NCI-H2029 (cell line): Measurements from ENCODE around the gene RNASE8.
A peak's percentile ranks its signal among the peaks of the same experiment; 100 is the strongest.

Experiments
- DNase-seq: peaks from one replicate; lab custom pipeline; 2025; lab: John Stamatoyannopoulos, UW

The RNASE8 gene

GRCh38 chr14:21072781-21073339, 15.2 kb downstream of the RNASE8 start:
- peak; percentile 29 for DNase-seq

DNA sequence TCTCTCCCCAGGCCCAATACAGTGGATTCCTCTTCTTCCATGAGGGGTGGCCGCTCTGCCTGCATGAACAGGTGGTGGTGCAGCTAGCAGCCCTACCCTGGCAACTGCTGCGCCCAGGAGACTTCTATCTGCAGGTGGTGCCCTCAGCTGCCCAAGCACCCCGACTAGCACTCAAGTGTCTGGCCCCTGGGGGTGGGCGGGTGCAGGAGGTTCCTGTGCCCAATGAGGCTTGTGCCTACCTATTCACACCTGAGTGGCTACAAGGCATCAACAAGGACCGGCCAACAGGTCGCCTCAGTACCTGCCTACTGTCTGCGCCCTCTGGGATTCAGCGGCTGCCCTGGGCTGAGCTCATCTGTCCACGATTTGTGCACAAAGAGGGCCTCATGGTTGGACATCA, 16.3 kb downstream of the RNASE8 start:
- DNase-seq: no peak

DNA sequence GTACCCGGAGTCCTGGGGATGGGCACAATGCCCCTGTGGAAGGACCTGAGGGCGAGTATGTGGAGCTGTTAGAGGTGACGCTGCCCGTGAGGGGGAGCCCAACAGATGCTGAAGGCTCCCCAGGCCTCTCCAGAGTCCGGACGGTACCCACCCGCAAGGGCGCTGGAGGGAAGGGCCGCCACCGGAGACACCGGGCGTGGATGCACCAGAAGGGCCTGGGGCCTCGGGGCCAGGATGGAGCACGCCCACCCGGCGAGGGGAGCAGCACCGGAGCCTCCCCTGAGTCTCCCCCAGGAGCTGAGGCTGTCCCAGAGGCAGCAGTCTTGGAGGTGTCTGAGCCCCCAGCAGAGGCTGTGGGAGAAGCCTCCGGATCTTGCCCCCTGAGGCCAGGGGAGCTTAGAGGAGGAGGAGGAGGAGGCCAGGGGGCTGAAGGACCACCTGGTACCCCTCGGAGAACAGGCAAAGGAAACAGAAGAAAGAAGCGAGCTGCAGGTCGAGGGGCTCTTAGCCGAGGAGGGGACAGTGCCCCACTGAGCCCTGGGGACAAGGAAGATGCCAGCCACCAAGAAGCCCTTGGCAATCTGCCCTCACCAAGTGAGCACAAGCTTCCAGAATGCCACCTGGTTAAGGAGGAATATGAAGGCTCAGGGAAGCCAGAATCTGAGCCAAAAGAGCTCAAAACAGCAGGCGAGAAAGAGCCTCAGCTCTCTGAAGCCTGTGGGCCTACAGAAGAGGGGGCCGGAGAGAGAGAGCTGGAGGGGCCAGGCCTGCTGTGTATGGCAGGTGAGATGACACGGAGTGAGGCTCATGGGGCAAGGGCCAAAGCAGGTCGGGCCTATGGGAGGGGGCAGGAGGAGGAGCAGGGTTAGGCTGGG, 17.0 kb downstream of the RNASE8 start:
- no peak for DNase-seq

DNA sequence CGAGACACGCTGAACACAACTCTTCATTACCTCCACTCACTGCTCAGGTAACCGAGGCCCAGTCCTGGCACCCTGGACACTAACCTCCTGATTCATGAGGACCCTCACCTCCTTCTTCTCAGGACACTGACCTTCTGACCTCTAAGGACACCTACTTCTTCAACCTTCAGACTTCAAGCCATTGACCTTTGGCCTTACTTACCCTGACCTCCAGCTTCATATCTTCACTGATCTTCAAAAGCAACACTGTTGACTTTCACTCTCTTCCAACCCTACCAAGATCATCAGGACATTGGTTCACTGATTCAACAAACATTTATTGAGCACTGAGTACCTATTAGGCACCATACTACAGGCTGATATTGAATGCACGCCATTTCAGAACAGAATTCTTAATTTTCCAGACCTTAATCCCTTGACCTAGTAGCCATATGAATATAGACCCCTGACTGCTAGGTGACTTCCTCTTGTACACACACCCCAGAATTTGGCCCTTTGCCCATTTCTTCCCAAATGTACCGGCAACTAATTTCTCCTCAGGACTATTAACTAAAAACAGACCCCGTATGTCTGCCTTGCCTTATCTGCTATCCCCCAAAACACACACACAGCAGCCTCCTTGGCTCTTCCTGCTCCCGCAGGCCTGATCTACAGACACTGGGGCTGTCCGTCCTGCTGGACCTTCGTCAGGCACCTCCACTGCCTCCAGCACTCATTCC, 18.3 kb downstream of the RNASE8 start:
- no peak for DNase-seq

GRCh38 chr14:21077672-21078071, 20.1 kb downstream of the RNASE8 start:
- no peak for DNase-seq

DNA sequence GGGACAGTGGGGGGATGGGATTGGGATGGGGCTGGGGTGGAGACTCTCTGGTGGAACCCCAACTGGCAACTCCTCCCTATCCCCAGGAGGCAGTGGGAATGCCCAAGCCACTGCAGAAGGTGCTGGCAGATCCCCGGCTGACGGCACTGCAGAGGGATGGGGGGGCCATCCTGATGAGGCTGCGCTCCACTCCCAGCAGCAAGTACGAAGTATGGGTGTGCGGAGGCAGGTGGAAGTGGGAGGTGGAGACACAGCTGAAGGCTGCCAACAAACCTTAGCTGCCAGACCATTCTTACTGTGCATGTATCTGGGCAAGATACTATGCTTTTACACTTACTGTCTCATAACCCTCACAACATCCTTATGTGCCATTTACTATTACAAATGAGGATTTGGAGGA, 20.7 kb downstream of the RNASE8 start:
- DNase-seq: no peak

GRCh38 chr14:21078726-21079125, 21.1 kb downstream of the RNASE8 start:
- DNase-seq: no peak

- no peak for DNase-seq
These were observed 24.0 kb downstream of the RNASE8 start for GRCh38 chr14:21081521-21082142.

- DNase-seq: no peak
These were observed 26.1 kb downstream of the RNASE8 start for GRCh38 chr14:21083565-21084325.

DNA sequence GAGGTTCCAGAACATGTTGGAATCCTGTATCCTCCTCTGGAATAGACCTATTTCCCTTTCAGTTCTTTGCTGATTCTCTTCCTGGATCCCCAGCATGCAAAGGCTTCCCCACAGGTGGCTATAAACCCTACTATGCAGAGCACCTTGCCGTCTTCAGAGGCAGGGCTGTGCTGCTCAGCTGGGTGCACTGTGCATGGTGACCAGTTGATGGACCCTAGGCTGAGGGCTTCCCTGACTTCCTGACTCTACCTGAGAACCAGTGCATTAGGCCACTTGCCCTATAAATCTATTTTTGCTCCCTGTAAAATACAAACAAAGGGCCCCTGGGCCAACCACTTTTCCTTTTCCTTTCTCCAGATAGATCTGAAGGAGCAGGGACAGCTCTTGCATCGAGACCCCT, 26.8 kb downstream of the RNASE8 start:
- DNase-seq: no peak

GRCh38 chr14:21084998-21085853, 27.6 kb downstream of the RNASE8 start:
- DNase-seq: peak; percentile 39

- no peak for DNase-seq
These were observed 29.3 kb downstream of the RNASE8 start for GRCh38 chr14:21086908-21087293.

- peak; percentile 54 for DNase-seq
These were observed 29.9 kb downstream of the RNASE8 start for GRCh38 chr14:21087294-21088091.

DNA sequence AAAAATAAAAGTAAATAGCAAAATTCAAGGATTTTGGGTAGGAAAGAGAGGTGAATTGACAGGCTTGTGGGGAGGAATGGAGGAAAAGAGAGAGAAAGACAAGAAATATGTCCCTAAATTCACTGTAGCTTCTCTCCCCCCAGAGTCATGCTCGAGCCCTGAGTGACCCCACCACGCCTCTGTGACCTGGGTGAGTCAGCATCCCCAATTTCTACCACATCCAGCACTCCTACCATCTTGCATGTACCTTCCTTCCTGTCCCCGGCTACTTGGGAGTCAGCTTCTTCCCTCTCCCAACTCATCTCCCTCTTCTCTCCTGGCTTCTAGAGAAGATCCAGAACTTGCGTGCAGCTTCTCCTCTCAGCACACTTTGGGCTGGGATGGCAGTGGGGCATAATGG, 31.1 kb downstream of the RNASE8 start:
- DNase-seq: no peak

GRCh38 chr14:21089271-21089670, 31.6 kb downstream of the RNASE8 start:
- DNase-seq: no peak

- no peak for DNase-seq
These were observed 32.2 kb downstream of the RNASE8 start for GRCh38 chr14:21089877-21090193.

GRCh38 chr14:21090194-21090939, 32.7 kb downstream of the RNASE8 start:
- no peak for DNase-seq

- DNase-seq: no peak
These were observed 33.5 kb downstream of the RNASE8 start for GRCh38 chr14:21090940-21091663.

DNA sequence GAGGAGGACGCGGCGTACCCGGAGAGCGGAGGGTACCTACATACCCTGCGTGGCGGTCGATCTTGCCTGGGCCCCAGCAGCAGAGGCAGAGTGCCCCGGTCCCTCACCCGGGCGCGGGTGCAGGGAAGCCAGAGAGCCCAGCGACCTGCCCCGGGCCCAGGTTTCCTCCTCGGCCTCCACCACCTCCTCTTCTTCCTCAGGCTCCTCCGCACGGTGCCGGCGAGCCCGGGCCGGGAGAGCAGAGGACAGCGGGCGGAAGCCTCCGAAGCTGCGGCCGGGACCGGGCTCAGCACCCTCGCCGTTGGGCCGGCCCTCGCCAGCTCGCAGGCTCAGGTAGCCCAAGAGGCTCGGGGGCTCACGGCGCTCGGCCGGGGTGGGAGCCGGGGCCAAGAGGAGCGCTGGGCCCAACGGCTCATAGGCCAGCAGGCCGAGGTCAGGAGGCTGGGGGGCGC, 34.2 kb downstream of the RNASE8 start:
- no peak for DNase-seq
